Progenitor cell of endocrine pancreas (in vitro differentiated cells): ENCODE data around the gene TP53. TPM values are rescaled to one million over a fixed set of nuclear protein-coding genes. Genes with fewer than 3 reads are reported as not detected.
A peak's percentile ranks its signal among the peaks of the same experiment; 100 is the strongest.
"Not testable (repeated sequence)": the region's sequence is repeated elsewhere in the genome, so short reads cannot be mapped to it uniquely, and the experiment has no call there.

Source experiments
- DNase-seq: peaks from one replicate; pipeline ENCODE4 v3.0.0; 2021; ENCODE audit warnings: low spot score; ENCODE audit not compliant: unreplicated experiment
- H3K27ac Mint-ChIP-seq: 2 replicates; pipeline ENCODE4 v1.8.0; 2021; ENCODE audit warnings: mild to moderate bottlenecking, moderate library complexity, mixed read lengths
- H3K27me3 Mint-ChIP-seq: 2 replicates; pipeline ENCODE4 v1.8.0; 2021; ENCODE audit warnings: mixed read lengths
- H3K36me3 Mint-ChIP-seq: 2 replicates; pipeline ENCODE4 v1.8.0; 2022; ENCODE audit warnings: mixed read lengths; ENCODE audit not compliant: insufficient read depth
- H3K4me1 Mint-ChIP-seq: 2 replicates; pipeline ENCODE4 v1.8.0; 2021; ENCODE audit warnings: low read depth, mixed read lengths
- H3K4me3 Mint-ChIP-seq: 2 replicates; pipeline ENCODE4 v1.8.0; 2021; ENCODE audit warnings: low read depth, mild to moderate bottlenecking, moderate library complexity, mixed read lengths
- H3K9me3 Mint-ChIP-seq: 2 replicates; pipeline ENCODE4 v1.8.0; 2021; ENCODE audit warnings: low read depth, mixed read lengths
- CTCF ChIP-seq: fragments of 200-600 bp; sonication (generic); IDR thresholded peaks from one replicate; pipeline ENCODE4 v1.5.0; 2021; ENCODE audit warnings: antibody characterized with exemption, mild to moderate bottlenecking; ENCODE audit not compliant: unreplicated experiment
- total RNA-seq: library from RNA; stranded (reverse); gene quantifications from 2 replicates; pipeline ENCODE4 v1.2.1, GENCODE V29; 2021

TP53 gene
- total RNA-seq, 1 donor from 2014 or later, result 121 TPM

- H3K27ac Mint-ChIP-seq, result peak within 1 kb of the TSS; percentile 99
- no peaks in the 10 kb centered on the region for H3K9me3 Mint-ChIP-seq
- peaks cover 5% of the 10 kb centered on the region for H3K36me3 Mint-ChIP-seq
- TF ChIP-seq CTCF, result no peak
- peaks cover 20% of the 10 kb centered on the region for H3K4me1 Mint-ChIP-seq
- H3K4me3 Mint-ChIP-seq, result peak within 1 kb of the TSS; percentile 93
- no peaks in the 10 kb centered on the region for H3K27me3 Mint-ChIP-seq
- DNase-seq, result peak; percentile 87
Measured at GRCh38 chr17:7627250-7628121, 59.8 kb downstream of the TP53 start, which contains the start of gene SAT2. TSS of gene SAT2 (minus strand) at chr17:7627821. CDS start at chr17:7627635, 186 bp downstream.

GRCh38 chr17:7626956-7627249 lies 60.4 kb downstream of the TP53 start:
- Mint-ChIP-seq H3K4me1 (peaks cover 18% of the 10 kb centered on the region), H3K27ac (peak overlapping the region; percentile 99), H3K4me3 (peak overlapping the region; percentile 93), H3K27me3 (no peaks in the 10 kb centered on the region), H3K36me3 (peaks cover 5% of the 10 kb centered on the region), H3K9me3 (no peaks in the 10 kb centered on the region)
- no peak for DNase-seq
- TF ChIP-seq CTCF, result no peak

DNA sequence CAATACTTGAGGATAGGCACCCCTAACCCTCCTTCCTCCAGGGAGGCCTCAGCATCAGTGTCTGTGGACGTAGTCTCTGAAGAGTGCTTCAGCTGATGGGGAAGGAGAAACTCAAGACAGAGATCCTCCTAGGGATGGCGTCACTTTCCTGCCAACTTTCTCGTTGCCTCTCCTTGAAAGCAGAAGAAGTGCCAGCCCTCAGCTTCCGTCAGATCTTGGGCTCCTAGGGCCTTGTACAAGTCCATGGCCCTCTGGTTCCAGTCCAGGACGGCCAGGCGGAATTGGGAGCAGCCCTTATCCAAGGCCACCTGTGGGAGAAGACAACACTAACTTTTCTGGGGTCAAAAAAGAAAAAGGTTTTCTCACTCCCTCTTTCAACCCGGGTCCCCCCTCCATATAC lies 61.0 kb downstream of the TP53 start:
- peaks cover 15% of the 10 kb centered on the region for H3K4me1 Mint-ChIP-seq
- H3K27me3 Mint-ChIP-seq, result no peaks in the 10 kb centered on the region
- H3K4me3 Mint-ChIP-seq, result peak overlapping the region; percentile 93
- TF ChIP-seq CTCF, result no peak
- peak overlapping the region; percentile 99 for H3K27ac Mint-ChIP-seq
- H3K36me3 Mint-ChIP-seq, result peaks cover 5% of the 10 kb centered on the region
- no peak for DNase-seq
- no peaks in the 10 kb centered on the region for H3K9me3 Mint-ChIP-seq

- Mint-ChIP-seq H3K4me1 (peaks cover 15% of the 10 kb centered on the region), H3K27ac (peak overlapping the region; percentile 37), H3K4me3 (peak overlapping the region; percentile 26)
- not testable (repeated sequence) for H3K36me3 Mint-ChIP-seq, H3K27me3 Mint-ChIP-seq, DNase-seq, H3K9me3 Mint-ChIP-seq
Measured at GRCh38 chr17:7625749-7626148, 61.5 kb downstream of the TP53 start.

DNA sequence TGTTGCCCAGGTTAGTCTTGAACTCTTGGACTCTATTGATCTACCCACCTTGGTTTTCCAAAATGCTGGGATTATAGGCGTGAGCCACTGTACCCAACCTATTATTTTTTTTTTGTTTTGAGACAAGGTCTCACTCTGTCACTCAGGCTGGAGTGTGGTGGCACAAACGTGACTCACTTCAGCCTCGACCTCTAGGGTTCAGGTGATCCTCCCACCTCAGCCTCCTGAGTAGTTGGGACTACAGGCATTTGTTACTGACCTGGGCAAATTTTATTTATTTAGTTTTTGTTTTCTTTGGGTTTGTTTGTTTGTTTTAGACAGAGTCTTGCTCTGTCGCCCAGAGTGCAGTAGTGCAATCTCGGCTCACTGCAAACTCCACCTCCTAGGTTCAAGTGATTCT lies 63.6 kb downstream of the TP53 start:
- H3K9me3 Mint-ChIP-seq, result no peaks in the 10 kb centered on the region
- no peak for DNase-seq
- H3K27me3 Mint-ChIP-seq, result no peaks in the 10 kb centered on the region
- H3K27ac Mint-ChIP-seq, result no peak overlapping the region
- peaks cover 5% of the 10 kb centered on the region for H3K36me3 Mint-ChIP-seq
- TF ChIP-seq CTCF, result no peak
- no peak overlapping the region for H3K4me3 Mint-ChIP-seq
- peaks cover 9% of the 10 kb centered on the region for H3K4me1 Mint-ChIP-seq

DNA sequence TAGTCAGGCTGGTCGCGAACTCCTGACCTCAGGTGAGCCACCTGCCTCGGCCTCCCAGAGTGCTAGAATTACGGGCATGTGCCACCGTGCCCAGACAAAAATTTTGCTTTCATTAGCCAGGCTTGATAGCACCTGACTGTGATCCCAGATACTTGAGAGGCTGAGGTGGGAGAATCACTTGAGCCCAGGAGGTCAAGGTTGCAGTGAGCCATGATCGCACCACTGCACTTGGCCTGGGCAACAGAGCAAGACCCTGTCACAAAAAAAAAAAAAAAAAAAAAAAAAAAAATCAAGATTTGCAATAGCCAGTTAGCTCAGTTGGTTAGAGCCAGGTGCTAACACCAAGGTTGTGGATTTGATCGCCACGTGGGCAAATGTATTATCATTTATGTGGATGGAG lies 66.5 kb downstream of the TP53 start:
- no peak for DNase-seq
- no peak overlapping the region for H3K27ac Mint-ChIP-seq
- H3K27me3 Mint-ChIP-seq, result no peaks in the 10 kb centered on the region
- TF ChIP-seq CTCF, result no peak
- peaks cover 1% of the 10 kb centered on the region for H3K36me3 Mint-ChIP-seq
- no peak overlapping the region for H3K4me3 Mint-ChIP-seq
- H3K4me1 Mint-ChIP-seq, result no peaks in the 10 kb centered on the region
- H3K9me3 Mint-ChIP-seq, result no peaks in the 10 kb centered on the region
